Mesothelial cell of epicardium (in vitro differentiated cells): ENCODE measurements around the gene ATXN1. TPM values are rescaled to one million over a fixed set of nuclear protein-coding genes. Genes with fewer than 3 reads are reported as not detected.

ENCODE experiments used
- DNase-seq, 2 experiments: peaks; one replicate each; pipeline ENCODE4 v3.0.0; 2021; ENCODE audit warnings: low spot score in 2 of 2; ENCODE audit not compliant: unreplicated experiment in 2 of 2
- H3K27ac Mint-ChIP-seq: 2 replicates; pipeline ENCODE4 v1.8.0; 2021; ENCODE audit warnings: mixed read lengths
- H3K27me3 Mint-ChIP-seq: 2 replicates; pipeline ENCODE4 v1.8.0; 2021; ENCODE audit warnings: low read depth, mixed read lengths
- H3K36me3 Mint-ChIP-seq: 2 replicates; pipeline ENCODE4 v1.8.0; 2021; ENCODE audit warnings: mixed read lengths
- H3K4me1 Mint-ChIP-seq: 2 replicates; pipeline ENCODE4 v1.8.0; 2021; ENCODE audit warnings: mixed read lengths
- H3K4me3 Mint-ChIP-seq: 2 replicates; pipeline ENCODE4 v1.8.0; 2021; ENCODE audit warnings: mild to moderate bottlenecking, moderate library complexity, mixed read lengths
- H3K9me3 Mint-ChIP-seq: 2 replicates; pipeline ENCODE4 v1.8.0; 2021; ENCODE audit warnings: mixed read lengths
- total RNA-seq: library from RNA; stranded (reverse); gene quantifications from 3 replicates; pipeline ENCODE4 v1.2.1, GENCODE V29; 2021
- TF ChIP-seq, protein P1 (sequence below): fragments of 200-600 bp; sonication (generic); IDR thresholded peaks from one replicate; pipeline ENCODE4 v1.5.0; 2021; ENCODE audit warnings: antibody characterized with exemption; ENCODE audit not compliant: unreplicated experiment

ATXN1 gene
- total RNA-seq, 1 donor from 2014 or later: 59.5 TPM

DNA sequence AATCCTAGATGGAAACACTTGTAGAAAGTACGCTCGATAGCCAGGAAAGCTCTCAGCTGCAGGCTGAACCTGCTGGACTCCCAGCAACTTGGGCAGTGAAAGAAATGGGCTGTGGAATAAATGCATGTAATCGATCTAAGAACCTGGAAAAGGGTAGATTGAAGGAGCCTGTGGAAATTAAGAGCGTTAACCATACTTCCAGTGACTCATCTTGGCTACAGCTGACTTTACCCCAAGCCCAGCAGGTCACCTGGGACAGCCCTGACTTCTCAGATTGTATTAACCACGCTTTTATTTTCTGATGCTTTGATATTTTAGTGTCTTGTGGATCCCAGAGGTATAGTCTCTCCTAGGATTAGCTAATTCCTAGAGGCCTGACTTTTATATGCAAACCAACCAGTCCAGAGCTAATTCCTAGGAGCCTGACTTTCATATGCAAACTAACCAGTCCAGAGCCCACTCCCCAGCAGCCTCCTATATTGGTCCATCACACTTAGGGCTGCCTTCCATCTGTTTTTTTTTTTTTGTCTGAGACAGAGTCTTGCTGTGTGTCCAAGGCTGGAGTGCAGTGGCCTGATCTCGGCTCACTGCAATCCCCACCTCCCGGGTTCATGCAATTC, 436.5 kb downstream of the ATXN1 start:
- peak overlapping the region; percentile 25 for H3K27ac Mint-ChIP-seq
- peaks cover 29% of the 10 kb centered on the region for H3K36me3 Mint-ChIP-seq
- no peak for DNase-seq
- peaks cover 20% of the 10 kb centered on the region for H3K4me1 Mint-ChIP-seq
- no peaks in the 10 kb centered on the region for H3K9me3 Mint-ChIP-seq
- no peak overlapping the region for H3K4me3 Mint-ChIP-seq
- TF ChIP-seq, protein P1, sequence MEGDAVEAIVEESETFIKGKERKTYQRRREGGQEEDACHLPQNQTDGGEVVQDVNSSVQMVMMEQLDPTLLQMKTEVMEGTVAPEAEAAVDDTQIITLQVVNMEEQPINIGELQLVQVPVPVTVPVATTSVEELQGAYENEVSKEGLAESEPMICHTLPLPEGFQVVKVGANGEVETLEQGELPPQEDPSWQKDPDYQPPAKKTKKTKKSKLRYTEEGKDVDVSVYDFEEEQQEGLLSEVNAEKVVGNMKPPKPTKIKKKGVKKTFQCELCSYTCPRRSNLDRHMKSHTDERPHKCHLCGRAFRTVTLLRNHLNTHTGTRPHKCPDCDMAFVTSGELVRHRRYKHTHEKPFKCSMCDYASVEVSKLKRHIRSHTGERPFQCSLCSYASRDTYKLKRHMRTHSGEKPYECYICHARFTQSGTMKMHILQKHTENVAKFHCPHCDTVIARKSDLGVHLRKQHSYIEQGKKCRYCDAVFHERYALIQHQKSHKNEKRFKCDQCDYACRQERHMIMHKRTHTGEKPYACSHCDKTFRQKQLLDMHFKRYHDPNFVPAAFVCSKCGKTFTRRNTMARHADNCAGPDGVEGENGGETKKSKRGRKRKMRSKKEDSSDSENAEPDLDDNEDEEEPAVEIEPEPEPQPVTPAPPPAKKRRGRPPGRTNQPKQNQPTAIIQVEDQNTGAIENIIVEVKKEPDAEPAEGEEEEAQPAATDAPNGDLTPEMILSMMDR: no peak
- no peaks in the 10 kb centered on the region for H3K27me3 Mint-ChIP-seq

DNA sequence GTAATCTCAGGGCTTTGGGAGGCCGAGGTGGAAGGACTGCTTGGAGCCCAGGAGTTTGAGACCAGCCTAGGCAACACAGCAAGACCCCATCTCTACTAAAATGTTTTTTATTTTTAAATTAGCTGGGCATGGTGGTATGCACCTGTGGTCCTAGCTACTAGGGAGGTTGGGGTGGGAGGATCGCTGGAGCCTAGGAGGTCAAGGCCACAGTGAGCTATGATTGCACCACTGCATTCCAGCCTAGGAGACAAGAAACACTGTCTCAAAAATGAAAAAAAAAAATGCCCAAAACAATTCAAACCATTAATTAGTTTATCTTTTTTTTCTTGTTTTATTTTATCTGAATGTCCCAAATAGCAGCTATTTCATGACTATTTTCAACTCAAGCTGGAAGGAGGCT, 437.1 kb downstream of the ATXN1 start:
- H3K27ac Mint-ChIP-seq: no peak overlapping the region
- no peak overlapping the region for H3K4me3 Mint-ChIP-seq
- peaks cover 25% of the 10 kb centered on the region for H3K4me1 Mint-ChIP-seq
- no peaks in the 10 kb centered on the region for H3K27me3 Mint-ChIP-seq
- TF ChIP-seq, protein P1: no peak
- H3K36me3 Mint-ChIP-seq: peaks cover 29% of the 10 kb centered on the region
- no peaks in the 10 kb centered on the region for H3K9me3 Mint-ChIP-seq
- DNase-seq: no peak

DNA sequence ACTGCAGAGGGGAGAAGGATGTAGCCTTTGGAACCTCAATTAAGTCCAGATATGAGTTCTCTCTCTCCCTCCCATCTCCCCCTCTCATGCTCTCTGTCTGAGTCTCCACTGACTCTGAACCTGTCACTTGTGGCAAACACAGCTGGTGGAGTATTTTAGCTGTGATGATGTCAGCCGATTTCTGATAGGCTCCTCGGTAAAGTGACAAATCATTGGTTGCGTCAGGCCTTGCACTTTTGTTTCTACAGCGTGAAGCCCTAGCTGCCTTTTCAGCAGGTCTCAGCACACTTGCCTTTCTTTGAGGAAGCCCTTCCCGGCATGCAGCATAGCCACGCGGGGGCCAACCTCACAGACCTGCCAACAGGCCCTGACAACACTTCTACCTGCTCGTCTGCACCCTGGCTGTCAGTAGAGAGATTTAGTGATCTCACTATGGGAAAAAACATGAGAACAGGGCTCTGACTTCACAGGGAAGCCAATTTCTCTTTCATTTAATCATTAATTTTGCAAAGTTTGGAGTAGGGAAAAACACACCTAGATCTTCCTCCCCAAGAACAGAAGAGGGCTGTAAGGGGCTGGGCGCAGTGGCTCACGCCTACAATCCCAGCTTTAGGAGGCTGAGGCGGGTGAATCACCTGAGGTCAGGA, 438.5 kb downstream of the ATXN1 start:
- TF ChIP-seq, protein P1: no peak
- DNase-seq: no peak
- Mint-ChIP-seq H3K27me3 (no peaks in the 10 kb centered on the region), H3K4me1 (peaks cover 27% of the 10 kb centered on the region), H3K4me3 (no peak overlapping the region), H3K27ac (peak overlapping the region; percentile 36), H3K36me3 (peaks cover 25% of the 10 kb centered on the region), H3K9me3 (no peaks in the 10 kb centered on the region)

DNA sequence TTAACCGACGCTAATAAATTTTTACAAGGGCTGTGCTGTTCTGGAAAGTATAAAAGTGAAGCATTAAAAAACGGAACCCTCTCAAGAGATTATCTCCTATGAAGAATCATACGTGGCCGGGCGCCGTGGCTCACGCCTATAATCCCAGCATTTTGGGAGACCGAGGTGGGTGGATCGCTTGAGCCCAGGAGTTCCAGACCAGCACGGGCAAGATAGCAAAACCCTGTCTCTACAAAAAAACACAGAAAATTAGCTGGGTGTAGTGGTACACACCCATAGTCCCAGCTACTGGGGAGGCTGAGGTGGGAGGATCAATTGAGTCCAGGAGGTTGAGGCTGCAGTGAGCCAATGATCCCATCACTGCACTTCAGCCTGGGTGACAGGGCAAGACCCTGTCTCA, 439.4 kb downstream of the ATXN1 start:
- Mint-ChIP-seq H3K9me3 (no peaks in the 10 kb centered on the region), H3K4me1 (peaks cover 27% of the 10 kb centered on the region), H3K36me3 (peaks cover 19% of the 10 kb centered on the region), H3K27me3 (no peaks in the 10 kb centered on the region), H3K27ac (no peak overlapping the region), H3K4me3 (no peak overlapping the region)
- TF ChIP-seq, protein P1: no peak
- DNase-seq: no peak

DNA sequence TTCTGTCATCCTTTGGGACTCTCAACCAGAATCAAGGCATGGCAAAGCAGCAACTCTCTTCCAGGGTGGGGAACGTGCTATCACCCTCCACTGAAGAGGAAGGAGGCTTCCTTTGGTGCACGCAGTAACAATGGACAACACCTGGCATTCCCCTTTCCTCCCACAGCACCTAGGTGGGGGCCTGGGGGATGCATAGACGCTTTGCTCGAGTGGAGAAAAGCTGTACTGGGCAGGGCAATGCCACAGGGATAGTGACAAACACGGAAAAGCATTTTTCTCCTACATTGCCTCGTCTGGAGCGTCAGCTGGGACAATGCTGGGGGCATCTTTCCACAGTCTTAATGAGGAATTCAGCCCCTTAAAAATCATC, 439.9 kb downstream of the ATXN1 start:
- no peak overlapping the region for H3K4me3 Mint-ChIP-seq
- peaks cover 14% of the 10 kb centered on the region for H3K36me3 Mint-ChIP-seq
- H3K9me3 Mint-ChIP-seq: no peaks in the 10 kb centered on the region
- peaks cover 27% of the 10 kb centered on the region for H3K4me1 Mint-ChIP-seq
- no peak overlapping the region for H3K27ac Mint-ChIP-seq
- no peaks in the 10 kb centered on the region for H3K27me3 Mint-ChIP-seq
- DNase-seq: no peak
- TF ChIP-seq, protein P1: no peak
